GM12878 (cell line): Measurements from ENCODE around the gene NRK. TPM values are rescaled to one million over a fixed set of nuclear protein-coding genes. Genes with fewer than 3 reads are reported as not detected.

Experiments
- ATAC-seq: fragments of 200-7000 bp; cut with Tn5 transposase; 3 replicates; pipeline ENCODE4 v1.9.1; 2020; ENCODE audit warnings: mild to moderate bottlenecking, moderate library complexity
- BruUV-seq: library from RNA; stranded (reverse); fragments of 400-500 nt; replicated peaks from 2 replicates; lab custom pipeline; 2021; lab: Mats Ljungman, UMichigan
- CTCF ChIA-PET: fragments of 300-600 bp; sonication (Branson Sonifier 250); formaldehyde crosslinking; extraction: SDS; loops from one replicate; lab custom pipeline; 2021; ENCODE audit warnings: inconsistent platforms; lab: Yijun Ruan, JAX
- POLR2A ChIA-PET: fragments of 350-600 bp; formaldehyde crosslinking; extraction: SDS; loops from one replicate; lab custom pipeline; 2021; ENCODE audit warnings: inconsistent platforms; lab: Charles Lee
- RAD21 ChIA-PET: fragments of 300-600 bp; sonication (Branson Sonifier 250); formaldehyde crosslinking; loops from one replicate; lab custom pipeline; 2023; ENCODE audit warnings: antibody characterized with exemption; ENCODE audit not compliant: unreplicated experiment; lab: Charles Lee
- SMC1A ChIA-PET: fragments of 300-600 bp; sonication (Branson Sonifier 250); formaldehyde crosslinking; loops from one replicate; lab custom pipeline; 2023; ENCODE audit not compliant: unreplicated experiment, uncharacterized antibody; lab: Charles Lee
- DNase-seq: peaks from one replicate; pipeline ENCODE4 v3.0.0-alpha.2; 2011; ENCODE audit warnings: low read depth, low spot score
- FAIRE-seq: peaks from 3 replicates; lab custom pipeline; 2011; peaks lifted over from hg19 to GRCh38; lab: Jason Lieb, UNC
- H2AFZ ChIP-seq: 2 replicates; pipeline ENCODE4 v1.6.0; 2011; ENCODE audit warnings: low read depth, low read length, control low read depth; ENCODE audit not compliant: control insufficient read depth
- H3K27ac ChIP-seq: 2 replicates; pipeline ENCODE4 v1.5.1; 2011; ENCODE audit warnings: control low read depth; ENCODE audit not compliant: control insufficient read depth, insufficient read depth
- H3K27me3 ChIP-seq, 2 experiments: replicated peaks in 1 of 2; 2 replicates each; pipeline versions ENCODE4 v1.6.0 to v1.6.1; 2011; ENCODE audit warnings: low read length in 1 of 2; ENCODE audit not compliant: control insufficient read depth in 2 of 2, insufficient read depth in 2 of 2
- H3K36me3 ChIP-seq, 2 experiments: 2 replicates each; pipeline ENCODE4 v1.5.1; 2011; ENCODE audit warnings: low read length in 1 of 2; ENCODE audit not compliant: control insufficient read depth in 2 of 2, insufficient read depth in 2 of 2
- H3K4me1 ChIP-seq: 2 replicates; pipeline ENCODE4 v1.6.1; 2011; ENCODE audit warnings: mild to moderate bottlenecking, low read length, moderate library complexity, mixed read lengths; ENCODE audit not compliant: control insufficient read depth, insufficient read depth
- H3K4me2 ChIP-seq: 2 replicates; pipeline ENCODE4 v1.6.0; 2011; ENCODE audit warnings: control low read depth; ENCODE audit not compliant: control insufficient read depth, insufficient read depth
- H3K4me3 ChIP-seq: fragments of 200-600 bp; sonication (generic); 2 replicates; pipeline ENCODE4 v1.5.1; 2016
- H3K79me2 ChIP-seq: 2 replicates; pipeline ENCODE4 v1.6.0; 2011; ENCODE audit warnings: low read length; ENCODE audit not compliant: control insufficient read depth, insufficient read depth
- H3K9ac ChIP-seq: 2 replicates; pipeline ENCODE4 v1.8.0; 2011; ENCODE audit warnings: low read length, control low read depth, mixed read lengths; ENCODE audit not compliant: control insufficient read depth, insufficient read depth
- H3K9me3 ChIP-seq: replicated peaks from 3 replicates; pipeline ENCODE4 v1.5.1; 2011; ENCODE audit warnings: mild to moderate bottlenecking, low read length; ENCODE audit not compliant: control insufficient read depth, insufficient read depth
- H4K20me1 ChIP-seq: 2 replicates; pipeline ENCODE4 v1.6.0; 2011; ENCODE audit not compliant: control insufficient read depth, insufficient read depth
- CBX5 ChIP-seq: sonication (generic); IDR thresholded peaks from 2 replicates; pipeline ENCODE4 v1.6.1; 2016; ENCODE audit warnings: low read depth, moderate library complexity, mild to moderate bottlenecking, inconsistent platforms
- CHD2 ChIP-seq: IDR thresholded peaks from 2 replicates; pipeline ENCODE4 v1.6.1; 2011; ENCODE audit warnings: low read depth, low read length, improper control_type of control experiment, borderline replicate concordance
- EGR1 ChIP-seq, 2 experiments: IDR thresholded peaks; 1 replicate in 1 of 2; 2 replicates in 1 of 2; pipeline ENCODE4 v1.6.1; 2011 to 2012; ENCODE audit warnings: low read depth in 2 of 2, low read length in 2 of 2, borderline replicate concordance in 1 of 2, mild to moderate bottlenecking in 1 of 2, moderate library complexity in 1 of 2
- HCFC1 ChIP-seq: fragments of 150-350 bp; IDR thresholded peaks from 2 replicates; pipeline ENCODE4 v1.6.1; 2014; ENCODE audit warnings: low read length
- IRF4 ChIP-seq: IDR thresholded peaks from 2 replicates; pipeline ENCODE4 v1.6.1; 2011; ENCODE audit warnings: low read depth, low read length
- PKNOX1 ChIP-seq: fragments of 450-650 bp; IDR thresholded peaks from 2 replicates; pipeline ENCODE4 v1.6.1; 2016; ENCODE audit warnings: mild to moderate bottlenecking
- RB1 ChIP-seq: fragments of 450-650 bp; formaldehyde crosslinking; IDR thresholded peaks from 2 replicates; pipeline ENCODE4 v1.6.1; 2017; ENCODE audit warnings: mild to moderate bottlenecking, borderline replicate concordance
- TARDBP ChIP-seq: IDR thresholded peaks from 2 replicates; pipeline ENCODE4 v1.6.1; 2016; ENCODE audit warnings: borderline replicate concordance
- WGBS: methylation state at CpG from one replicate; pipeline ENCODE4 v1.1.6; 2016; ENCODE audit warnings: low lambda C conversion rate; ENCODE audit not compliant: insufficient replicate concordance, insufficient coverage; ENCODE audit errors: missing lambda C conversion rate; 5-methylcytosine and 5-hydroxymethylcytosine counted together
- in situ Hi-C: fragments of 300-500 bp; cut with MboI; formaldehyde crosslinking; loops from 9 replicates; pipeline ENCODE4 v1.14.3; 2018; ENCODE audit warnings: mixed read lengths
- intact Hi-C: fragments of 100-400 bp; cut with micrococcal nuclease; formaldehyde crosslinking; loops from one replicate; pipeline ENCODE4 v1.14.2; 2022; ENCODE audit not compliant: unreplicated experiment
- polyA plus RNA-seq, 11 experiments: library from polyadenylated mRNA; depleted of rRNA in 4 of 11; unstranded in 6 of 11; stranded (reverse) in 5 of 11; fragments of >200 nt; fragmentation: Nextera tagmentation in 4 of 11; fragmentation: Illumina TruSeq in 1 of 11; extraction: Ambion mirVana in 4 of 11; extraction: Trizol in 1 of 11; gene quantifications; 1 replicate in 1 of 11; 2 replicates in 10 of 11; pipeline versions ENCODE4 v1.2.1 to v1.2.3, GENCODE V29; 2011 to 2016; ENCODE audit warnings: inconsistent platforms in 2 of 11, missing spikeins in 2 of 11, low read depth in 1 of 11
- total RNA-seq, 4 experiments: library from RNA; depleted of rRNA in 3 of 4; stranded (reverse); fragments of >200 nt in 3 of 4; fragmentation: Illumina TruSeq in 1 of 4; extraction: Trizol in 1 of 4; gene quantifications; 2 replicates each; pipeline versions ENCODE4 v1.2.1 to v1.2.3, GENCODE V29; 2013 to 2021
- TF ChIP-seq, protein P1 (sequence below): IDR thresholded peaks from 2 replicates; pipeline ENCODE4 v1.6.1; 2011; ENCODE audit warnings: low read depth, mild to moderate bottlenecking, low read length, moderate library complexity, borderline replicate concordance; ENCODE audit errors: extremely low read depth
- TF ChIP-seq, protein P2 (sequence below): fragments of 450-650 bp; IDR thresholded peaks from 2 replicates; pipeline ENCODE4 v1.6.1; 2017; ENCODE audit warnings: mild to moderate bottlenecking, moderate library complexity
- TF ChIP-seq, protein P3 (sequence below): fragments of 150-350 bp; IDR thresholded peaks from 2 replicates; pipeline ENCODE4 v1.6.1; 2014; ENCODE audit warnings: mild to moderate bottlenecking, low read depth, low read length

NRK gene
- total and polyA plus RNA-seq, 10 of the 15 experiments (the other 5 are each of a cell fraction or from before 2014, with no cell fraction given) = 0.15 TPM; not detected in 9

DNA sequence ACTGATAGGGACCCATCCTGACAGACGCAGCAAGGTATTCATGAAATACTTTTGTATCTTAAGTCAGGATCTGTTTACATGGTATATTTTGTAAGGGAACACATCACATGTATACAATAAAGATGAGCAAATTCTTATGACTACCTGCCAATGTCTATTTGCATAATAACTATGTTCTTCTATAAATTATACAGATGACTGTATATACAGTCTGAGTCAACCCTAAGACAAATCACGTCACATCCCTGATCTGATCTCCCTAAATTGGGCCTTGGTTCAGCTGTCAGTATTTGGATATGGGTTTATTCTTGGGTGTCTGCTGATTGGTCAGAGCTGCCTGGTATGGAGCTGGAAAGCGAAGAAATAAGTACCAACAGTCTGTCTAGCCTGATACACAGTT lies 122.9 kb downstream of the NRK start:
- FAIRE-seq = no peak

More for the DNA sequence above, 122.9 kb downstream of the NRK start:
- no TSS peak for BruUV-seq
- Histone ChIP-seq H3K9ac (no peak overlapping the region), H3K79me2 (no peaks in the 10 kb centered on the region), H3K4me2 (no peak overlapping the region), H3K9me3 (no peaks in the 10 kb centered on the region), H3K36me3 (no peaks in the 10 kb centered on the region), H3K27ac (no peak overlapping the region), H3K4me1 (no peaks in the 10 kb centered on the region), H4K20me1 (no peaks in the 10 kb centered on the region), H2AFZ (no peak overlapping the region), H3K27me3 (no peaks in the 10 kb centered on the region), H3K4me3 (no peak overlapping the region)
- intact Hi-C loops (no loop called here), in situ Hi-C loops (no loop called here)
- DNase-seq (no peak), ATAC-seq (no peak)
- ChIA-PET POLR2A (no interaction called here), RAD21 (no interaction called here), CTCF (no interaction called here), SMC1A (no interaction called here)
- no peak for TF ChIP-seq CHD2
- TF ChIP-seq CBX5 = no peak
- TF ChIP-seq EGR1 (IDR thresholded peaks at IDR 0.05; ENCODE audit: borderline replicate concordance in 1 of 2, low read depth in 2 of 2, low read length in 2 of 2) = no peak
- TF ChIP-seq, protein P1, sequence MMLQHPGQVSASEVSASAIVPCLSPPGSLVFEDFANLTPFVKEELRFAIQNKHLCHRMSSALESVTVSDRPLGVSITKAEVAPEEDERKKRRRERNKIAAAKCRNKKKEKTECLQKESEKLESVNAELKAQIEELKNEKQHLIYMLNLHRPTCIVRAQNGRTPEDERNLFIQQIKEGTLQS = no peak
- no peak for TF ChIP-seq RB1
- TF ChIP-seq, protein P2, sequence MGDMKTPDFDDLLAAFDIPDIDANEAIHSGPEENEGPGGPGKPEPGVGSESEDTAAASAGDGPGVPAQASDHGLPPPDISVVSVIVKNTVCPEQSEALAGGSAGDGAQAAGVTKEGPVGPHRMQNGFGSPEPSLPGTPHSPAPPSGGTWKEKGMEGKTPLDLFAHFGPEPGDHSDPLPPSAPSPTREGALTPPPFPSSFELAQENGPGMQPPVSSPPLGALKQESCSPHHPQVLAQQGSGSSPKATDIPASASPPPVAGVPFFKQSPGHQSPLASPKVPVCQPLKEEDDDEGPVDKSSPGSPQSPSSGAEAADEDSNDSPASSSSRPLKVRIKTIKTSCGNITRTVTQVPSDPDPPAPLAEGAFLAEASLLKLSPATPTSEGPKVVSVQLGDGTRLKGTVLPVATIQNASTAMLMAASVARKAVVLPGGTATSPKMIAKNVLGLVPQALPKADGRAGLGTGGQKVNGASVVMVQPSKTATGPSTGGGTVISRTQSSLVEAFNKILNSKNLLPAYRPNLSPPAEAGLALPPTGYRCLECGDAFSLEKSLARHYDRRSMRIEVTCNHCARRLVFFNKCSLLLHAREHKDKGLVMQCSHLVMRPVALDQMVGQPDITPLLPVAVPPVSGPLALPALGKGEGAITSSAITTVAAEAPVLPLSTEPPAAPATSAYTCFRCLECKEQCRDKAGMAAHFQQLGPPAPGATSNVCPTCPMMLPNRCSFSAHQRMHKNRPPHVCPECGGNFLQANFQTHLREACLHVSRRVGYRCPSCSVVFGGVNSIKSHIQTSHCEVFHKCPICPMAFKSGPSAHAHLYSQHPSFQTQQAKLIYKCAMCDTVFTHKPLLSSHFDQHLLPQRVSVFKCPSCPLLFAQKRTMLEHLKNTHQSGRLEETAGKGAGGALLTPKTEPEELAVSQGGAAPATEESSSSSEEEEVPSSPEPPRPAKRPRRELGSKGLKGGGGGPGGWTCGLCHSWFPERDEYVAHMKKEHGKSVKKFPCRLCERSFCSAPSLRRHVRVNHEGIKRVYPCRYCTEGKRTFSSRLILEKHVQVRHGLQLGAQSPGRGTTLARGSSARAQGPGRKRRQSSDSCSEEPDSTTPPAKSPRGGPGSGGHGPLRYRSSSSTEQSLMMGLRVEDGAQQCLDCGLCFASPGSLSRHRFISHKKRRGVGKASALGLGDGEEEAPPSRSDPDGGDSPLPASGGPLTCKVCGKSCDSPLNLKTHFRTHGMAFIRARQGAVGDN = no peak
- TF ChIP-seq TARDBP = no peak
- no peak for TF ChIP-seq HCFC1
- TF ChIP-seq, protein P3, sequence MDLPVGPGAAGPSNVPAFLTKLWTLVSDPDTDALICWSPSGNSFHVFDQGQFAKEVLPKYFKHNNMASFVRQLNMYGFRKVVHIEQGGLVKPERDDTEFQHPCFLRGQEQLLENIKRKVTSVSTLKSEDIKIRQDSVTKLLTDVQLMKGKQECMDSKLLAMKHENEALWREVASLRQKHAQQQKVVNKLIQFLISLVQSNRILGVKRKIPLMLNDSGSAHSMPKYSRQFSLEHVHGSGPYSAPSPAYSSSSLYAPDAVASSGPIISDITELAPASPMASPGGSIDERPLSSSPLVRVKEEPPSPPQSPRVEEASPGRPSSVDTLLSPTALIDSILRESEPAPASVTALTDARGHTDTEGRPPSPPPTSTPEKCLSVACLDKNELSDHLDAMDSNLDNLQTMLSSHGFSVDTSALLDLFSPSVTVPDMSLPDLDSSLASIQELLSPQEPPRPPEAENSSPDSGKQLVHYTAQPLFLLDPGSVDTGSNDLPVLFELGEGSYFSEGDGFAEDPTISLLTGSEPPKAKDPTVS = no peak
- no peak for TF ChIP-seq IRF4
- TF ChIP-seq PKNOX1 = no peak
- WGBS = 0% methylated on average over 3 of the region's 3 CpGs
